DOHH2 (cell line): ENCODE data around the gene LRMDA.

Source experiments
- H3F3A ChIP-seq: fragments of 200-600 bp; sonication (generic), shearing (Covaris generic); 2 replicates; pipeline ENCODE4 v1.6.0; 2016; ENCODE audit warnings: antibody characterized with exemption, mild to moderate bottlenecking; ENCODE audit not compliant: control insufficient read depth, insufficient read depth
- H3K27ac ChIP-seq: fragments of 200-600 bp; sonication (generic); 2 replicates; pipeline ENCODE4 v1.5.1; 2014; ENCODE audit warnings: low read depth, mild to moderate bottlenecking, low read length, moderate library complexity
- H3K27me3 ChIP-seq: fragments of 200-600 bp; sonication (generic); 2 replicates; pipeline ENCODE4 v1.6.1; 2014; ENCODE audit warnings: mild to moderate bottlenecking, low read length, mixed read lengths; ENCODE audit not compliant: control insufficient read depth
- H3K36me3 ChIP-seq: fragments of 200-600 bp; sonication (generic); 2 replicates; pipeline ENCODE4 v1.6.1; 2014; ENCODE audit warnings: mild to moderate bottlenecking, low read length, moderate library complexity, mixed read lengths; ENCODE audit not compliant: control insufficient read depth
- H3K4me1 ChIP-seq: fragments of 200-600 bp; sonication (generic); 2 replicates; pipeline ENCODE4 v1.6.1; 2014; ENCODE audit warnings: mild to moderate bottlenecking, low read length, mixed read lengths; ENCODE audit not compliant: control insufficient read depth
- H3K4me2 ChIP-seq: fragments of 200-600 bp; sonication (generic); 2 replicates; pipeline ENCODE4 v1.6.0; 2014; ENCODE audit warnings: mild to moderate bottlenecking, low read length, moderate library complexity
- H3K4me3 ChIP-seq: fragments of 200-600 bp; sonication (generic); 2 replicates; pipeline ENCODE4 v1.5.1; 2014; ENCODE audit warnings: mild to moderate bottlenecking, low read length, mixed read lengths
- H3K79me2 ChIP-seq: fragments of 200-600 bp; sonication (generic); 2 replicates; pipeline ENCODE4 v1.6.1; 2014; ENCODE audit warnings: mild to moderate bottlenecking, low read length, mixed read lengths; ENCODE audit not compliant: control insufficient read depth
- H3K9me2 ChIP-seq: fragments of 200-600 bp; sonication (generic); replicated peaks from 2 replicates; pipeline ENCODE4 v1.6.1; 2014; ENCODE audit warnings: mild to moderate bottlenecking, low read length, mixed read lengths; ENCODE audit not compliant: control insufficient read depth
- H3K9me3 ChIP-seq: fragments of 200-600 bp; sonication (generic); 2 replicates; pipeline ENCODE4 v1.6.1; 2014; ENCODE audit warnings: antibody characterized with exemption, low read length, mixed read lengths; ENCODE audit not compliant: control insufficient read depth, insufficient read depth
- H4K20me1 ChIP-seq: fragments of 200-600 bp; sonication (generic); 2 replicates; pipeline ENCODE4 v1.6.0; 2014; ENCODE audit warnings: low read depth, mild to moderate bottlenecking, antibody characterized with exemption, low read length, moderate library complexity; ENCODE audit not compliant: control insufficient read depth, insufficient read depth
- EZH2phosphoT487 ChIP-seq: fragments of 200-600 bp; sonication (generic); IDR thresholded peaks from 2 replicates; pipeline ENCODE4 v1.6.1; 2017; ENCODE audit warnings: borderline replicate concordance, mild to moderate bottlenecking, antibody characterized with exemption, low read length, moderate library complexity, mixed read lengths
- TF ChIP-seq, protein P1 (sequence below): fragments of 200-600 bp; sonication (generic); IDR thresholded peaks from one replicate; pipeline ENCODE4 v1.5.1; 2014; ENCODE audit warnings: antibody characterized with exemption, mild to moderate bottlenecking, low read depth, low read length; ENCODE audit not compliant: poor library complexity, severe bottlenecking

The LRMDA gene

DNA sequence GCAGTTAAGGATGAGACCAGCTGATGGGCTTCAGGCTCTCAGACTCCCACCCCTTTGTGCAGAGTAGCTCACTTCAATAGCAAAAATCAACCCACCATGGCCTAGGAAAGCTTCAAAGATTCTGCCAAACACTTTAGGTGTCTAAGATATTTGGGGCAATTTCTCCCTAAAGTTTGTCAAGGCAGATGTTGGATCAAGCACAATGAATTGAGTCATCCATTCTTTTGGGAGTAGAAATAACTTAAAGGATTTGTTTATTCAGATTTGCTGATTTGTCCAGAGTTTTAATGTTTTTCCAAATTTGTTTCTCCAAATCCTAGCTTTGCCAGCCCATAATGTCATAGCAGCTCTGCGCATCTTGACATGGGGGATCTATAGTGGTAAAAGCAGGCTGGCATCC lies 855.1 kb downstream of the LRMDA start:
- Histone ChIP-seq H3K9me2 (no peaks in the 10 kb centered on the region), H3K27ac (no peak overlapping the region), H3K36me3 (no peaks in the 10 kb centered on the region), H3K27me3 (no peaks in the 10 kb centered on the region), H3K79me2 (no peaks in the 10 kb centered on the region), H3K4me2 (no peak overlapping the region), H3K9me3 (no peaks in the 10 kb centered on the region), H3F3A (no peaks in the 10 kb centered on the region), H3K4me3 (no peak overlapping the region), H4K20me1 (no peaks in the 10 kb centered on the region), H3K4me1 (no peaks in the 10 kb centered on the region)
- TF ChIP-seq, protein P1, sequence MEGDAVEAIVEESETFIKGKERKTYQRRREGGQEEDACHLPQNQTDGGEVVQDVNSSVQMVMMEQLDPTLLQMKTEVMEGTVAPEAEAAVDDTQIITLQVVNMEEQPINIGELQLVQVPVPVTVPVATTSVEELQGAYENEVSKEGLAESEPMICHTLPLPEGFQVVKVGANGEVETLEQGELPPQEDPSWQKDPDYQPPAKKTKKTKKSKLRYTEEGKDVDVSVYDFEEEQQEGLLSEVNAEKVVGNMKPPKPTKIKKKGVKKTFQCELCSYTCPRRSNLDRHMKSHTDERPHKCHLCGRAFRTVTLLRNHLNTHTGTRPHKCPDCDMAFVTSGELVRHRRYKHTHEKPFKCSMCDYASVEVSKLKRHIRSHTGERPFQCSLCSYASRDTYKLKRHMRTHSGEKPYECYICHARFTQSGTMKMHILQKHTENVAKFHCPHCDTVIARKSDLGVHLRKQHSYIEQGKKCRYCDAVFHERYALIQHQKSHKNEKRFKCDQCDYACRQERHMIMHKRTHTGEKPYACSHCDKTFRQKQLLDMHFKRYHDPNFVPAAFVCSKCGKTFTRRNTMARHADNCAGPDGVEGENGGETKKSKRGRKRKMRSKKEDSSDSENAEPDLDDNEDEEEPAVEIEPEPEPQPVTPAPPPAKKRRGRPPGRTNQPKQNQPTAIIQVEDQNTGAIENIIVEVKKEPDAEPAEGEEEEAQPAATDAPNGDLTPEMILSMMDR: no peak
- no peak for TF ChIP-seq EZH2phosphoT487

DNA sequence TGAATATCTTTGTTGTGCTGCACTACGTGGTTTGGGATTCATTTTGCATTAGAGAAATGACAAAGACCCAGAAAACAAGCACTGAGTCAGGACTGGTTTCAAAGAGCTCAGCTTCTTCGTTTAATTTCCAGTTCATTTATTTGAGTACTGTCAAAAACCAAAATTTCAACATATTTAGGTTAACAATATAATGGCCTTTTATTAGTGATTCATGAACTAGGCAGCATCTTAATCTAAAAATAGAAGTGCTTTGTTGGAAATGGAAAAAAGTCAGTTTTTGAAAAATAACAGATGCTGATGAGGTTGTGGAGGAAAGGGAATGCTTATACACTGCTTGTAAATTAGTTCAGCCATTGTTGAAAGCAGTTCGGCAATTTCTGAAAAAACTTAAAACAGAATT lies 856.4 kb downstream of the LRMDA start:
- Histone ChIP-seq H3K27ac (no peak overlapping the region), H3K27me3 (no peaks in the 10 kb centered on the region), H4K20me1 (no peaks in the 10 kb centered on the region), H3K4me2 (no peak overlapping the region), H3K36me3 (no peaks in the 10 kb centered on the region), H3K4me1 (no peaks in the 10 kb centered on the region), H3K9me3 (no peaks in the 10 kb centered on the region), H3K9me2 (no peaks in the 10 kb centered on the region), H3K79me2 (no peaks in the 10 kb centered on the region), H3F3A (no peaks in the 10 kb centered on the region), H3K4me3 (no peak overlapping the region)
- TF ChIP-seq, protein P1: no peak
- TF ChIP-seq EZH2phosphoT487: no peak

DNA sequence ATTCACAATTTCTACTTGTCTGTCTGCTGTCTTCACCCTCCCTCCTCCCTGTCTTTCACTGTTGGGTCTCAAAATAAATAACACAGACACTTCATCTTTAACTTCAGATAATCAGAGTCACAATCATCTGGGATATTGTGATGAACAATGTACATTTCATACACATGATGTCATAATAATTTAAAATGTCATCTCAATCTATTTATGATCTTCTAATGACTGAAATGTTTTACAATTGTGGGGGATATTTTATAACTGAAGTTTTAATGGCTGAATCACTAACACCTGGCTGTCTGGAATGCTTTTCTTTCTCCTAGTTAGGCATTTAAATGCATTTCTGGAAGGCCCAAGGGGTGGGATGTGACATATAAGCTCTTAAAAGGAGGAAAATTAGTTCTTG lies 859.8 kb downstream of the LRMDA start:
- H3K4me3 ChIP-seq: no peak overlapping the region

More for the DNA sequence above, 859.8 kb downstream of the LRMDA start:
- TF ChIP-seq EZH2phosphoT487: no peak
- TF ChIP-seq, protein P1: no peak
- H4K20me1 ChIP-seq: no peaks in the 10 kb centered on the region
- H3K79me2 ChIP-seq: no peaks in the 10 kb centered on the region
- no peaks in the 10 kb centered on the region; the same call in 1 of the 2 replicates for H3K9me2 ChIP-seq
- no peaks in the 10 kb centered on the region for H3K36me3 ChIP-seq
- no peaks in the 10 kb centered on the region for H3K27me3 ChIP-seq
- no peak overlapping the region for H3K27ac ChIP-seq
- no peak overlapping the region for H3K4me2 ChIP-seq
- H3K9me3 ChIP-seq: no peaks in the 10 kb centered on the region
- no peaks in the 10 kb centered on the region for H3K4me1 ChIP-seq
- no peaks in the 10 kb centered on the region for H3F3A ChIP-seq
